ENCODE data around the gene GPRC5D. TPM values are rescaled to one million over a fixed set of nuclear protein-coding genes. Genes with fewer than 3 reads are reported as not detected.
A peak's percentile ranks its signal among the peaks of the same experiment; 100 is the strongest.

The GPRC5D gene
- total and polyA plus RNA-seq, 9 donors: 0.22 to 0.37 TPM; not detected in 7

DNA sequence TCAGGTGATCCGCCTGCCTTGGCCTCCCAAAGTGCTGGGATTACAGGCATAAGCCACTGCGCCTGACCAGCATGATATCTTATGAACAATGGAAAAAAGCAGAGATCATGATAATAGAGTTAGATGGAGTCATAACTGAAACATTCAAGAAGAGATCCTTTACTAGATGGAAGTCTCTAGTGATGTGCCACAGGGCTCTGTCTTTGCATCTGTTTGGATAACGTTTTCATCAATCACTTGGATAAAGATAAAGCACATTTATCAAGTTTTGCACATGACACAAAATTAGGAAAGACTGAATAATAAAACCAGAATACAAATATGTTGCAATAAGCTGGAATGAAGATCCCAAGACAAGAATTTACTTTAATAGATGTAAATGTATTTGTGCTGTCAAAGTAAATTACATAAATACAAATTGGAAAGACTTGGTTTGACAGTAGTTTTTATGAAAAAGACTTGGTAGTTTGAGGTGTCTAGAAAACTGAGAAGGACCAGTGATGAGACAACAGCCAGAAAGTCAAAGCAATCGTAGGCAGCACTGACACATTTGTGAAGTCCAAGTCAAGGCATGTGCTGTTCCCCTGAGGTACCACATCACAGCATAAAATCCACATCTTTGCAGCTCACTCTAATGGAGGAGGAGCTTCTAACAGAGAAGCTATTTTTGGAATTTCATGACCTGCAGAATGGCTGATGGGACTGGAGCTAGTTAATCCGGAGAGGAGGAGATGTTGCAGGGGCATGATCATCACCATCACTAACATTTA is 32.1 kb downstream of the GPRC5D start:
- no peak overlapping the region for H3K4me3 ChIP-seq
- H3K27me3 ChIP-seq: no peaks in the 10 kb centered on the region
- H3K4me1 ChIP-seq (ENCODE audit: insufficient read depth): peaks cover 13% of the 10 kb centered on the region
- TF ChIP-seq EP300 (IDR thresholded peaks at IDR 0.05) (no peak), POLR2A (IDR thresholded peaks at IDR 0.05) (no peak)
- 74 to 82% (median 78%) methylated on average over 5 of the region's 5 CpGs for WGBS, 3 donors
- no peaks in the 10 kb centered on the region for H3K36me3 ChIP-seq
- no peak overlapping the region for H3K27ac ChIP-seq
- H3K9me3 ChIP-seq: no peaks in the 10 kb centered on the region
- DNase-seq: no peak
- intact Hi-C loops (cut with DNase I): loop anchor here (5.0 to 10.0 kb wide), 7 partner anchors 62 to 292 kb away; no protein-coding TSS in a partner anchor

GRCh38 chr12:12918781-12919389 is 33.1 kb downstream of the GPRC5D start:
- no peak overlapping the region for H3K27ac ChIP-seq
- no peaks in the 10 kb centered on the region for H3K36me3 ChIP-seq
- H3K27me3 ChIP-seq: no peaks in the 10 kb centered on the region
- H3K9me3 ChIP-seq: no peaks in the 10 kb centered on the region
- H3K4me3 ChIP-seq: no peak overlapping the region
- TF ChIP-seq POLR2A (IDR thresholded peaks at IDR 0.05): no peak
- no peak for TF ChIP-seq EP300 (IDR thresholded peaks at IDR 0.05)
- TF ChIP-seq, protein P1, sequence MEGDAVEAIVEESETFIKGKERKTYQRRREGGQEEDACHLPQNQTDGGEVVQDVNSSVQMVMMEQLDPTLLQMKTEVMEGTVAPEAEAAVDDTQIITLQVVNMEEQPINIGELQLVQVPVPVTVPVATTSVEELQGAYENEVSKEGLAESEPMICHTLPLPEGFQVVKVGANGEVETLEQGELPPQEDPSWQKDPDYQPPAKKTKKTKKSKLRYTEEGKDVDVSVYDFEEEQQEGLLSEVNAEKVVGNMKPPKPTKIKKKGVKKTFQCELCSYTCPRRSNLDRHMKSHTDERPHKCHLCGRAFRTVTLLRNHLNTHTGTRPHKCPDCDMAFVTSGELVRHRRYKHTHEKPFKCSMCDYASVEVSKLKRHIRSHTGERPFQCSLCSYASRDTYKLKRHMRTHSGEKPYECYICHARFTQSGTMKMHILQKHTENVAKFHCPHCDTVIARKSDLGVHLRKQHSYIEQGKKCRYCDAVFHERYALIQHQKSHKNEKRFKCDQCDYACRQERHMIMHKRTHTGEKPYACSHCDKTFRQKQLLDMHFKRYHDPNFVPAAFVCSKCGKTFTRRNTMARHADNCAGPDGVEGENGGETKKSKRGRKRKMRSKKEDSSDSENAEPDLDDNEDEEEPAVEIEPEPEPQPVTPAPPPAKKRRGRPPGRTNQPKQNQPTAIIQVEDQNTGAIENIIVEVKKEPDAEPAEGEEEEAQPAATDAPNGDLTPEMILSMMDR (IDR thresholded peaks at IDR 0.05): no peak
- H3K4me1 ChIP-seq (ENCODE audit: insufficient read depth): peaks cover 13% of the 10 kb centered on the region
- no peak for DNase-seq
- intact Hi-C loops (cut with DNase I): loop anchor here (5.0 to 10.0 kb wide), 7 partner anchors 63 to 293 kb away; no protein-coding TSS in a partner anchor
- 73 to 82% (median 79%) methylated on average over 6 of the region's 6 CpGs for WGBS, 3 donors

DNA sequence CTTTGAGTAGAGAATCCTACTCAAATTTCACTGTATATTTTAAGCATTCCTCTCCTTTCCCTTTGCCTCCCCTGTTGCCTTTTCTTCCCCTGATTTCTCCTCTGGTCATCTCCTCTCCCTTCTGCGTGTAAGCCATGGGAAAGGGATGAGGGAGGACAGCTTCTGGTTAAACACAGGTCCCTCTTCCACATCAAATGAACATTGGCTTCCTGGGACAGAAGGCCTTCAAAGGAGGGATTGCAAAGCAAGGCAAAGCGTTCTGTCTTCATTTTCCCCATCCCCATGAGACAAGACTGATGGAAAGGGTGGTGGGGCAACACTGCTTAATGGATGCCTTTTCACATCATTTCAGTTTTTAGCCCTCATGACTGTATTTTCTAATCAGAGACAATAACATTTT is 34.5 kb downstream of the GPRC5D start:
- Histone ChIP-seq H3K27ac (peak overlapping the region; percentile 49 to 65), H3K9me3 (no peaks in the 10 kb centered on the region), H3K27me3 (no peaks in the 10 kb centered on the region), H3K4me1 (ENCODE audit: insufficient read depth) (peaks cover 13% of the 10 kb centered on the region), H3K36me3 (no peaks in the 10 kb centered on the region), H3K4me3 (no peak overlapping the region)
- intact Hi-C loops (cut with DNase I): loop anchor here (5.0 to 10.0 kb wide), 7 partner anchors 65 to 295 kb away; no protein-coding TSS in a partner anchor
- WGBS, 3 donors: 97 to 99% (median 98%) methylated on average over 2 of the region's 2 CpGs
- TF ChIP-seq POLR2A (IDR thresholded peaks at IDR 0.05) (no peak), EP300 (IDR thresholded peaks at IDR 0.05) (no peak)
- TF ChIP-seq, protein P1 (IDR thresholded peaks at IDR 0.05): no peak
- no peak for DNase-seq

DNA sequence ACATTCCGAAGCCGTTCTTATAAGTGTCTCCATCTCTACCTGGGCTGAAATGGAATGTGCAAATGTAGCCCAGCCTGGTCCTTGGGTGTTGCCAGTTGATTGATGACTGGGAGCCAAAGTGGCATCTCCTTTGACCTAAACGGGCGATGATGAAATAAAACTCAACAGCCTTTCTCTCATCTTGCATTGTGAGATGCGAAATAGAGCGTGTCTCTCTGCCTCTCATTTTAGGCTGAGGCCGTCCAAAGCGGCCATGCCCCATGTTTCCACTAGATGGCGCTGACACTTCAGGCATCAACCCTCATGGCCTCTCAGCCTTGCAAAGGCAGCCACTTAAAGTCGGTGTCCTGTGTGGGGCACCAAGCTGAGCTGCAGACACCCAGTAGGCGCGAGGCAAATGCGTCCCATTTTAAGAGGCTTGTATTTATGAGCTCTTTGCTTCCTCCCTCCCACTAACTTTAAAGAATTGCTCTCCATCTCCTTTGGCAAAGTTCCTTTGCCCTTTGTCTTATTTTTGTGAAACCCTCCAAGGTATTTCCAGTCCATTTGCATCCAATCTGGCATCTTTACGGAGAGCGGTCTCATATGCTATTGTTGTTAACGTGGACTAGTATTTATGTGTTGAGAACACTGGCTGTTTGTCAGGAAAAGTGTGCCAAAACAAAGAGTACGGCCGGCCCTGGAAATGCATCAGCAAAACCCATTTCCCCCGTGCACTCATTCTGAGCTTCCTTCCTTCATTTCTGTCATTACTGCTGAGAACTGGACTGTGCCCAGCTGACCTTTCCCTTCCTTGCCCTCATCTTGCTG is 35.6 kb downstream of the GPRC5D start:
- H3K9me3 ChIP-seq: no peaks in the 10 kb centered on the region
- H3K27ac ChIP-seq: peak overlapping the region; percentile 45 to 49
- H3K4me3 ChIP-seq: no peak overlapping the region
- no peaks in the 10 kb centered on the region for H3K27me3 ChIP-seq
- DNase-seq: peak; percentile 81 to 92 (median 90)
- WGBS, 3 donors: 13 to 16% (median 15%) methylated on average over 19 of the region's 19 CpGs
- H3K36me3 ChIP-seq: no peaks in the 10 kb centered on the region
- intact Hi-C loops (cut with DNase I): loop anchor here (5.0 to 10.0 kb wide), 7 partner anchors 66 to 296 kb away; no protein-coding TSS in a partner anchor
- TF ChIP-seq, protein P1 (IDR thresholded peaks at IDR 0.05): peak; percentile 92 to 98 (median 94)
- TF ChIP-seq EP300 (IDR thresholded peaks at IDR 0.05): no peak
- H3K4me1 ChIP-seq (ENCODE audit: insufficient read depth): peaks cover 13% of the 10 kb centered on the region

Data from ovary (tissue), 9 donors.